Loucy (cell line): ENCODE data around the gene RNF223.

Experiments used
- H2AFZ ChIP-seq: fragments of 200-600 bp; sonication (generic); 2 replicates; pipeline ENCODE4 v1.6.0; 2016; ENCODE audit warnings: antibody characterized with exemption, mild to moderate bottlenecking, low read length, moderate library complexity
- H3F3A ChIP-seq: fragments of 200-600 bp; 2 replicates; pipeline ENCODE4 v1.6.0; 2016; ENCODE audit warnings: antibody characterized with exemption, low read depth, mild to moderate bottlenecking
- H3K27me3 ChIP-seq: fragments of 200-600 bp; sonication (generic); 2 replicates; pipeline ENCODE4 v1.6.1; 2014; ENCODE audit warnings: low read length, mild to moderate bottlenecking; ENCODE audit not compliant: insufficient read depth, poor library complexity, severe bottlenecking
- H3K36me3 ChIP-seq: fragments of 200-600 bp; sonication (generic); 2 replicates; pipeline ENCODE4 v1.6.1; 2016; ENCODE audit warnings: low read length; ENCODE audit not compliant: insufficient read depth
- H3K4me1 ChIP-seq: fragments of 200-600 bp; sonication (generic); 2 replicates; pipeline ENCODE4 v1.5.1; 2014; ENCODE audit warnings: low read length, mild to moderate bottlenecking; ENCODE audit not compliant: insufficient read depth, poor library complexity, severe bottlenecking
- H3K4me2 ChIP-seq: fragments of 200-600 bp; sonication (generic); 2 replicates; pipeline ENCODE4 v1.6.0; 2014; ENCODE audit warnings: antibody characterized with exemption, low read length, low read depth, mild to moderate bottlenecking; ENCODE audit not compliant: poor library complexity, severe bottlenecking
- H3K4me3 ChIP-seq: fragments of 200-600 bp; sonication (generic); 2 replicates; pipeline ENCODE4 v1.5.1; 2014; ENCODE audit warnings: low read length, mild to moderate bottlenecking, mixed read lengths; ENCODE audit not compliant: poor library complexity, severe bottlenecking
- H3K79me2 ChIP-seq: fragments of 200-600 bp; sonication (generic); 2 replicates; pipeline ENCODE4 v1.6.1; 2014; ENCODE audit warnings: low read length; ENCODE audit not compliant: insufficient read depth
- H3K9ac ChIP-seq: fragments of 200-600 bp; sonication (generic); 2 replicates; pipeline ENCODE4 v1.6.0; 2014; ENCODE audit warnings: mild to moderate bottlenecking, low read depth, low read length, moderate library complexity; ENCODE audit not compliant: poor library complexity, severe bottlenecking
- H3K9me2 ChIP-seq: fragments of 200-600 bp; sonication (generic); replicated peaks from 2 replicates; pipeline ENCODE4 v1.6.1; 2016; ENCODE audit warnings: low read depth, low read length, mixed read lengths
- H3K9me3 ChIP-seq: fragments of 200-600 bp; sonication (generic); 2 replicates; pipeline ENCODE4 v1.6.1; 2014; ENCODE audit warnings: mild to moderate bottlenecking, antibody characterized with exemption, low read length, low read depth; ENCODE audit not compliant: insufficient read depth
- H4K20me1 ChIP-seq: fragments of 200-600 bp; sonication (generic); 2 replicates; pipeline ENCODE4 v1.6.0; 2014; ENCODE audit warnings: antibody characterized with exemption, low read length, mild to moderate bottlenecking; ENCODE audit not compliant: insufficient read depth, poor library complexity, severe bottlenecking
- EZH2phosphoT487 ChIP-seq: fragments of 200-600 bp; IDR thresholded peaks from 2 replicates; pipeline ENCODE4 v1.6.1; 2018; ENCODE audit warnings: antibody characterized with exemption, mild to moderate bottlenecking, moderate library complexity, borderline replicate concordance
- TF ChIP-seq, protein P1 (sequence below): fragments of 200-600 bp; sonication (generic); conservative IDR thresholded peaks from 2 replicates; pipeline ENCODE4 v1.5.1; 2014; ENCODE audit warnings: mild to moderate bottlenecking, antibody characterized with exemption, low read length

Gene RNF223

DNA sequence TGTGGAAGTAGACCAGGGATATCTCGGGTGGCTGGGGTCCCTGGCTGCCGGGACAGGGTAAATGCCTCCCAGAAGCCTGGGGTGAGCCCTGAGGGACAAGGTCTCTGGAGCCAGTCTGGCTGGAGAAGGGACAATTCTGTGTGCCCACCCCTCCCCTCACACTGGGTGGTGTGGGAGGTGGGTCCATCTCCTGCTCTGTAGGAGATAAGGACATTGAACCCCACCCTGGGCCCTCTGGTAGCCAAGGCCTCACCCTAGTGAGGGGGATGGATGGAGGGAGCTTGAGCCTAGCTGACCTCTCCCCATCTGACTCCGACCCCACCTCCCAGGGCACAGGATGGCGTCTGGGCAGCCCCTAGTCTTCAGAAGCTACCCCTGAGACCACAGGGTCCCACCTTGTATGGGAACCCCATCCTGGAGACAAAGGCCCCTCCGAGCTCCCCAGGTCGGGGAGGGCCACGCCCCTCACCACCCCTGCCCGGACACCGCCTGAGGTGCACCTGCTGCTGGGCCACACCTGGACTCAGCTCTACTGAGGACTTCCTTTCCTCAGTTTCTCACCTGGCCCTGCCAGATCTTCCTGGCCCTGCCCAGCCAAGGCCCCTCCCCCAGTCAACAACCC lies 49.8 kb downstream of the RNF223 start:
- no peak overlapping the region for H3K9ac ChIP-seq
- peaks cover 9% of the 10 kb centered on the region for H4K20me1 ChIP-seq
- H3K9me3 ChIP-seq = no peaks in the 10 kb centered on the region
- no peak for TF ChIP-seq EZH2phosphoT487
- TF ChIP-seq, protein P1, sequence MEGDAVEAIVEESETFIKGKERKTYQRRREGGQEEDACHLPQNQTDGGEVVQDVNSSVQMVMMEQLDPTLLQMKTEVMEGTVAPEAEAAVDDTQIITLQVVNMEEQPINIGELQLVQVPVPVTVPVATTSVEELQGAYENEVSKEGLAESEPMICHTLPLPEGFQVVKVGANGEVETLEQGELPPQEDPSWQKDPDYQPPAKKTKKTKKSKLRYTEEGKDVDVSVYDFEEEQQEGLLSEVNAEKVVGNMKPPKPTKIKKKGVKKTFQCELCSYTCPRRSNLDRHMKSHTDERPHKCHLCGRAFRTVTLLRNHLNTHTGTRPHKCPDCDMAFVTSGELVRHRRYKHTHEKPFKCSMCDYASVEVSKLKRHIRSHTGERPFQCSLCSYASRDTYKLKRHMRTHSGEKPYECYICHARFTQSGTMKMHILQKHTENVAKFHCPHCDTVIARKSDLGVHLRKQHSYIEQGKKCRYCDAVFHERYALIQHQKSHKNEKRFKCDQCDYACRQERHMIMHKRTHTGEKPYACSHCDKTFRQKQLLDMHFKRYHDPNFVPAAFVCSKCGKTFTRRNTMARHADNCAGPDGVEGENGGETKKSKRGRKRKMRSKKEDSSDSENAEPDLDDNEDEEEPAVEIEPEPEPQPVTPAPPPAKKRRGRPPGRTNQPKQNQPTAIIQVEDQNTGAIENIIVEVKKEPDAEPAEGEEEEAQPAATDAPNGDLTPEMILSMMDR = no peak
- H2AFZ ChIP-seq = no peak overlapping the region
- H3K27me3 ChIP-seq = no peaks in the 10 kb centered on the region
- H3K4me3 ChIP-seq = no peak overlapping the region
- no peaks in the 10 kb centered on the region for H3K79me2 ChIP-seq
- H3F3A ChIP-seq = no peaks in the 10 kb centered on the region
- peaks cover 8% of the 10 kb centered on the region for H3K4me1 ChIP-seq
- H3K36me3 ChIP-seq = no peaks in the 10 kb centered on the region
- no peaks in the 10 kb centered on the region for H3K9me2 ChIP-seq
- H3K4me2 ChIP-seq = no peak overlapping the region

DNA sequence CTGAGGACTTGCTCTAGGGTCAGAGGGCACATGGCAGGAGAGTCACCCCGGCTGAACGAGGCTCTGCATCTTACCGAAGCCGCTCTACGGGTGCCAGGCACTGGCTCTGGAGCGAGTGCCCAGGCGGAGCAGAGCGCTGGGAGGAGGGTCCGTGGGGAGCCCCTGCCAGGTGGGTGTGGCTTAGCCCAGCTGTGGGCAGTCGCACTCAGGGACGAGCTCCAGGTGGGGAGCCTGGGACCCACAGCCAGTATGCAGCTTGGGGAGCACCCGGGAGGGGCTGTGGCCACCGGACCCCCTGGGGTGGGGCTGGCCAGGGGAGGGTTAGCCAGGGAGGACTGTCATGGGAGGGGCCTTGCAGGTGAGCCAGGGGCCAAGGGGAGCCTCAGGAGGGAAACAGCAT lies 50.4 kb downstream of the RNF223 start:
- no peaks in the 10 kb centered on the region for H3K27me3 ChIP-seq
- H3K9me3 ChIP-seq = no peaks in the 10 kb centered on the region
- no peak overlapping the region for H3K9ac ChIP-seq
- no peak overlapping the region for H2AFZ ChIP-seq
- H4K20me1 ChIP-seq = peaks cover 9% of the 10 kb centered on the region
- H3K4me1 ChIP-seq = peaks cover 8% of the 10 kb centered on the region
- H3K4me3 ChIP-seq = no peak overlapping the region
- no peak overlapping the region for H3K4me2 ChIP-seq
- H3K36me3 ChIP-seq = no peaks in the 10 kb centered on the region
- H3K9me2 ChIP-seq = no peaks in the 10 kb centered on the region
- H3F3A ChIP-seq = no peaks in the 10 kb centered on the region
- H3K79me2 ChIP-seq = no peaks in the 10 kb centered on the region
- TF ChIP-seq EZH2phosphoT487 = no peak
- TF ChIP-seq, protein P1 = no peak

DNA sequence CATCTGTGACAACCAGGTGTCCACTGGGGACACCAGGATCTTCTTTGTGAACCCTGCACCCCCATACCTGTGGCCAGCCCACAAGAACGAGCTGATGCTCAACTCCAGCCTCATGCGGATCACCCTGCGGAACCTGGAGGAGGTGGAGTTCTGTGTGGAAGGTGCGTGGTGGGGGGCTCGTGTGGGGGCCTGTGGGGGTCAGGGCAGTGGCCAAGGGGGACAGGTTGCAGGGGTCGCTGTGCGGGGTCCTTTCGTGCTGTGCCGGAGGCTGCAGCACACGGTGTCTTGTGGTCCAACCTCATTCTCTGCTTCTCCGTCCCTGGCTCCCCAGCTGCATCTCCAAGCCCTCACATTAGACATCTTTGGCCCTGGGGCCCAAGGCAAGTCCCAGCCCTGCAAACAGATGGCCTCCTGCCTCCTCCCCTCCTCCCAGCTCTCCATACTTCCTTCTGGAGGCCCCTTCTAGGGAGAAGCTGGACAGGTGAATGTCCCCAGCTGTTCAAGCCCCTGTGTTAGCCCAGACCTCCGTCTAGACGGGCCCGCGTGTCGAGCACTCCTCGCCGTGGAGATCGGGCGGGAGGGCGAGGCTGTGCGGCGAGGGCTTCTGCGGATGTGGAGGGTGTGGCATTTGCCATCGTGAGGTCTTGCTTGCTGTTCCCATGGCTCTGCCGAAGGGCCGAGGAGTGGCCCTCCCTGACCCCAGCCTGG lies 51.6 kb downstream of the RNF223 start:
- no peaks in the 10 kb centered on the region for H3F3A ChIP-seq
- H3K9me3 ChIP-seq = no peaks in the 10 kb centered on the region
- no peaks in the 10 kb centered on the region for H3K36me3 ChIP-seq
- no peak overlapping the region for H3K4me2 ChIP-seq
- H3K9ac ChIP-seq = no peak overlapping the region
- peaks cover 9% of the 10 kb centered on the region for H4K20me1 ChIP-seq
- no peaks in the 10 kb centered on the region for H3K9me2 ChIP-seq
- no peak for TF ChIP-seq EZH2phosphoT487
- TF ChIP-seq, protein P1 = no peak
- no peak overlapping the region for H2AFZ ChIP-seq
- no peak overlapping the region for H3K4me3 ChIP-seq
- no peaks in the 10 kb centered on the region for H3K79me2 ChIP-seq
- no peaks in the 10 kb centered on the region for H3K27me3 ChIP-seq
- peaks cover 8% of the 10 kb centered on the region for H3K4me1 ChIP-seq
